Neural cell (in vitro differentiated cells): ENCODE data around the gene ACTR3C. TPM values are rescaled to one million over a fixed set of nuclear protein-coding genes. Genes with fewer than 3 reads are reported as not detected.

Experiments
- H2AFZ ChIP-seq: fragments of 200-600, 300-800 bp; sonication (generic), shearing (Covaris generic); 2 replicates; pipeline ENCODE4 v1.6.0; 2014; ENCODE audit warnings: low read depth, mild to moderate bottlenecking, antibody characterized with exemption, low read length, moderate library complexity
- H3F3A ChIP-seq: fragments of 200-600 bp; shearing (Covaris generic); 2 replicates; pipeline ENCODE4 v1.6.1; 2016; ENCODE audit warnings: mild to moderate bottlenecking, moderate library complexity, mixed read lengths, antibody characterized with exemption, low read length; ENCODE audit not compliant: insufficient read depth, poor library complexity, severe bottlenecking
- H3K27ac ChIP-seq: fragments of 200-600, 300-800 bp; sonication (generic), shearing (Covaris generic); 2 replicates; pipeline ENCODE4 v1.5.1; 2014; ENCODE audit warnings: mild to moderate bottlenecking, low read length, moderate library complexity
- H3K27me3 ChIP-seq: fragments of 300-800, 200-600 bp; sonication (generic), shearing (Covaris generic); 2 replicates; pipeline ENCODE4 v1.6.0; 2014; ENCODE audit warnings: mild to moderate bottlenecking, low read depth, low read length, moderate library complexity; ENCODE audit not compliant: insufficient read depth
- H3K36me3 ChIP-seq: fragments of 300-800, 200-600 bp; sonication (generic), shearing (Covaris generic); 2 replicates; pipeline ENCODE4 v1.5.1; 2014; ENCODE audit warnings: mild to moderate bottlenecking, antibody characterized with exemption, low read length, moderate library complexity; ENCODE audit not compliant: insufficient read depth
- H3K4me2 ChIP-seq: fragments of 300-800, 200-600 bp; sonication (generic), shearing (Covaris generic); 2 replicates; pipeline ENCODE4 v1.6.0; 2014; ENCODE audit warnings: mild to moderate bottlenecking, low read length
- H3K4me3 ChIP-seq: fragments of 300-800, 200-600 bp; sonication (generic), shearing (Covaris generic); 2 replicates; pipeline ENCODE4 v1.5.1; 2014; ENCODE audit warnings: mild to moderate bottlenecking, low read length, moderate library complexity
- H3K79me2 ChIP-seq: fragments of 200-600 bp; shearing (Covaris generic); replicated peaks from 2 replicates; pipeline ENCODE4 v1.6.0; 2014; ENCODE audit warnings: mild to moderate bottlenecking, low read length, moderate library complexity; ENCODE audit not compliant: insufficient read depth
- H3K9ac ChIP-seq: fragments of 300-800, 200-600 bp; sonication (generic), shearing (Covaris generic); 2 replicates; pipeline ENCODE4 v1.6.1; 2016; ENCODE audit warnings: mild to moderate bottlenecking, low read length, mixed read lengths
- H3K9me2 ChIP-seq: fragments of 200-600 bp; shearing (Covaris generic); 2 replicates; pipeline ENCODE4 v1.6.1; 2016; ENCODE audit warnings: mild to moderate bottlenecking, low read length, mixed read lengths; ENCODE audit not compliant: insufficient read depth
- H3K9me3 ChIP-seq: fragments of 200-600, 300-800 bp; sonication (generic), shearing (Covaris generic); 2 replicates; pipeline ENCODE4 v1.6.1; 2016; ENCODE audit warnings: mild to moderate bottlenecking, mixed run types, low read length, moderate library complexity, mixed read lengths
- H4K20me1 ChIP-seq: fragments of 200-600 bp; shearing (Covaris generic); 2 replicates; pipeline ENCODE4 v1.6.1; 2016; ENCODE audit warnings: mild to moderate bottlenecking, mixed run types; ENCODE audit not compliant: insufficient read depth
- CTCF ChIP-seq: fragments of 450-650 bp; IDR thresholded peaks from 2 replicates; pipeline ENCODE4 v1.5.1; 2014; ENCODE audit warnings: antibody characterized with exemption, mild to moderate bottlenecking, moderate library complexity; ENCODE audit not compliant: poor library complexity, severe bottlenecking
- EP300 ChIP-seq: fragments of 450-650 bp; conservative IDR thresholded peaks from 2 replicates; pipeline ENCODE4 v1.6.1; 2014; ENCODE audit warnings: antibody characterized with exemption, mild to moderate bottlenecking, moderate library complexity; ENCODE audit not compliant: poor library complexity, severe bottlenecking
- EZH2 ChIP-seq: fragments of 200-600, 300-800 bp; shearing (Covaris generic), sonication (generic); IDR thresholded peaks from 2 replicates; pipeline ENCODE4 v1.6.1; 2014; ENCODE audit warnings: antibody characterized with exemption, low read length, borderline replicate concordance, mild to moderate bottlenecking; ENCODE audit not compliant: insufficient read depth, poor library complexity, severe bottlenecking
- MXI1 ChIP-seq: fragments of 450-650 bp; conservative IDR thresholded peaks from 2 replicates; pipeline ENCODE4 v1.6.1; 2014; ENCODE audit warnings: antibody characterized with exemption, mild to moderate bottlenecking; ENCODE audit not compliant: poor library complexity, severe bottlenecking
- POLR2AphosphoS5 ChIP-seq: IDR thresholded peaks from 2 replicates; pipeline ENCODE4 v1.6.1; 2012
- RAD21 ChIP-seq: fragments of 450-650 bp; conservative IDR thresholded peaks from 2 replicates; pipeline ENCODE4 v1.6.1; 2014; ENCODE audit warnings: antibody characterized with exemption, mild to moderate bottlenecking, moderate library complexity
- REST ChIP-seq: IDR thresholded peaks from 2 replicates; pipeline ENCODE4 v1.6.1; 2012; ENCODE audit warnings: borderline replicate concordance
- SMC3 ChIP-seq: fragments of 450-650 bp; conservative IDR thresholded peaks from 2 replicates; pipeline ENCODE4 v1.6.1; 2014; ENCODE audit warnings: antibody characterized with exemption, mild to moderate bottlenecking, moderate library complexity; ENCODE audit not compliant: poor library complexity
- TAF1 ChIP-seq: IDR thresholded peaks from 2 replicates; pipeline ENCODE4 v1.6.1; 2012; ENCODE audit warnings: low read depth
- polyA plus RNA-seq: library from polyadenylated mRNA; depleted of rRNA; stranded (reverse); fragments of >200 nt; gene quantifications from 2 replicates; pipeline ENCODE4 v1.2.3, GENCODE V29; 2014

ACTR3C gene
- polyA plus RNA-seq, 1 donor from 2014 or later, result not detected

GRCh38 chr7:150340024-150340749 lies 16.8 kb upstream of the ACTR3C start:
- H2AFZ ChIP-seq, result no peak overlapping the region
- no peak overlapping the region for H3K4me3 ChIP-seq
- H3K79me2 ChIP-seq, result no peaks in the 10 kb centered on the region
- H4K20me1 ChIP-seq, result no peaks in the 10 kb centered on the region
- no peak overlapping the region for H3K4me2 ChIP-seq
- no peak for TF ChIP-seq RAD21
- TF ChIP-seq SMC3, result no peak
- no peak for TF ChIP-seq EP300
- no peak for TF ChIP-seq POLR2AphosphoS5
- no peak for TF ChIP-seq MXI1
- no peak for TF ChIP-seq REST
- TF ChIP-seq CTCF, result no peak
- TF ChIP-seq EZH2, result no peak
- no peak for TF ChIP-seq TAF1
- H3K9me3 ChIP-seq, result no peaks in the 10 kb centered on the region
- no peaks in the 10 kb centered on the region for H3K36me3 ChIP-seq
- no peaks in the 10 kb centered on the region for H3F3A ChIP-seq
- H3K9me2 ChIP-seq, result no peaks in the 10 kb centered on the region
- no peak overlapping the region for H3K9ac ChIP-seq
- H3K27me3 ChIP-seq, result peaks cover 39% of the 10 kb centered on the region
- no peak overlapping the region for H3K27ac ChIP-seq

- no peaks in the 10 kb centered on the region for H3F3A ChIP-seq
- TF ChIP-seq TAF1 (no peak), EZH2 (no peak), EP300 (no peak), REST (no peak), RAD21 (no peak), MXI1 (no peak), SMC3 (no peak), POLR2AphosphoS5 (no peak), CTCF (no peak)
- H3K4me3 ChIP-seq, result no peak overlapping the region
- no peak overlapping the region for H2AFZ ChIP-seq
- no peaks in the 10 kb centered on the region for H3K79me2 ChIP-seq
- H3K27me3 ChIP-seq, result peaks cover 39% of the 10 kb centered on the region
- no peaks in the 10 kb centered on the region for H3K9me3 ChIP-seq
- H4K20me1 ChIP-seq, result no peaks in the 10 kb centered on the region
- H3K27ac ChIP-seq, result no peak overlapping the region
- no peaks in the 10 kb centered on the region for H3K9me2 ChIP-seq
- no peak overlapping the region for H3K4me2 ChIP-seq
- no peak overlapping the region for H3K9ac ChIP-seq
- no peaks in the 10 kb centered on the region for H3K36me3 ChIP-seq
These were observed 16.1 kb upstream of the ACTR3C start for GRCh38 chr7:150339409-150339809.
